DMS53 (cell line): ENCODE measurements around the gene POM121C.
"Not testable (repeated sequence)": the region's sequence is repeated elsewhere in the genome, so short reads cannot be mapped to it uniquely, and the experiment has no call there.

Experiments used
- DNase-seq: peaks from one replicate; lab custom pipeline; 2025; lab: John Stamatoyannopoulos, UW

POM121C gene

DNA sequence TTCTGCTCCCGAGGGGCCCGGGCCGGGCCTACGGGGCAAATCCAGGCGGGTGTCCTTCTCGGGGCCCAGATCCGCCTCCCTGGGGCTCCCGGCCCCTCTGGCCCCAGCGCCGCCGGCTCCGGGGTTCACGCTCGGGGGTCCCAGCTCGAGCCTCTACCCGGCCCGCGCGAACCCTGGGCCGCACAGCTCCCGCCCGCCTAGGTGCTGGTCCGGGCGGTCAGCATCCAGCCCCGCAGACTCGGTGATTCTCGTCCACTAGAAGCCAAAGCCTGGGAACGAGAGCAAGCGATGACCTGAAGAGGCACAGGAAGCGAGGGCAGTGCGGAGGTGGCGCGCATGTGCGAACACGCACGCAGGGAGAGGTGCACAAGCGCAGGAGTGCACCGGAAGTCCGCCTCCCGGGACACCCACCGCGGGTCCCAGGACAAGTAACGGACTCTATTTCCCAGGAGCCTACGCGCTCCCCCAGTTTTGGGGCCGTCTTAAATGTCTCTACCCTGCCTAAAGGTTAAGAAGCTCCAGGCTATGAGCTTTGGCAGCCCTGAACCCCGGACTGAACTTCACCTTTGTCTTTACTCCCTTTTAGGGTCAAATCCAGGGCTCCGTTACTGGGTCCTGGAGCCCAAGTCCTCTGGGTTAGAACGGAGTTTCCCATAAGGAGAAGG, at the start of gene POM121C:
Gene POM121C (minus strand): TSS at position 321 of the 665 bp plus-strand sequence. CDS start 44,803 bp downstream, outside the sequence.
- peak; percentile 97 for DNase-seq

DNA sequence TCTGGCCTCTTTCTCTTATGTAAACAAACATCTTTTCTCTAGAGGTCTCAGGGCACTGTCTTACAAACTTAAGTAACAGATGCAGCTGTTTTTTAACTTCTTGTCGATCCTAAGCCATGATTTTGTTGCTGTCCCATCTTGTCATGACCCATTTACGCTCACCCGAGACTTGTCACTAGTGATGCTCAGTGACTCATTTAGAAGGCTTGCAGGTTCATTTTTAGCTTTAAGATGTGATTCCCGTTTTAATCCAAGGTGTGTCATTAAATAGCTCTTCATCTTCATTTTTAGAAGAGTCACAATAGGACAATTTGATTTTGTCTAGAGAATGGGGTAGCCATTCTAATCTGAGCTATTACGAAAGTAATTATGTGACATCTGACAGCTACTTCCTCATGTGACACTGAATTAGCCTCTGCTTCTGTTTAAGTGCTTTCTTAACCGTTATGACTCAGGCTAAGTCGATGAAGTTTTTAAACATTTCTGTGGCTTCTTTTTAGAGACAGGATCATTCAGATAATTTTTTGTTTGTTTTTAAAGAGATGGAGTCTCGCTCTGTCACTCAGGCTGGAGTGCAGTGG, 48.7 kb upstream of the POM121C start:
- no peak for DNase-seq

DNA sequence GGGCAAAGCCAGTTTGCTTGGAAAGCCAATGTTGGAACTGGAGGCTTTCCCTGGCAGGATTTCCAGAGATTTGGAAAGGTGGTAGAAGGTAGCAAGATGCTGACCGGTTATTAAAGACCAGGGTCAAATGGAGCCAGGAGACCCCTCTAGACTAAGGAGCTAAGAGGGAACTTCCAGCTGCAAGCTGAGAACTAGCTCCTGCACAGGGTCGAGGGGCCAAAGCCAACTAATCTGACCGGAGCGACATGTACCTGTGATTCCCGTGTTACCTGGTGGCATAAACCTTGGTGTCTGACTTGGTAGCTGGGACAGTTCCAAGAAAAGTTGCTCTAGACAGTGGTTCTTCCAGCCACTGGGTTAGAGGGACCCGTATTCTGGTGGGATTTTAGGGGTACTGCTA, 47.8 kb upstream of the POM121C start:
- no peak for DNase-seq

DNA sequence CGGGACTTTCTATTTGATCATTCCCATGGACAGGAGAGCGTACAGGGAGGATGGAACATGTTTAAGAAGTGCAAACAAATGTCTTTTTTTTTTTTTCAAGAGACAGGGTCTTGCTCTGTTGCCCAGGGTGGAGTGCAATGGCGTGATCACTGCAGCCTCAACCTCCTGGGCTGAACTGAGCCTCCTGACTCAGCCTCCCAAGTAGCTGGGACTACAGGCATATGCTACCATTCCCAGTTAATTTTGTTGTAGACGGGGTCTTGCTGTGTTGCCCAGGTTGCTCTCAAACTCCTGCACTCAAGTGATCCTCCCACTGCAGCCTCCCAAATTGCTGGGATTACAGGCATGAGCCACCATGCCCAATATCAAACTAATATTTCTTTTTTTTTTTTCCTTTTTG, 46.5 kb upstream of the POM121C start:
- no peak for DNase-seq

DNA sequence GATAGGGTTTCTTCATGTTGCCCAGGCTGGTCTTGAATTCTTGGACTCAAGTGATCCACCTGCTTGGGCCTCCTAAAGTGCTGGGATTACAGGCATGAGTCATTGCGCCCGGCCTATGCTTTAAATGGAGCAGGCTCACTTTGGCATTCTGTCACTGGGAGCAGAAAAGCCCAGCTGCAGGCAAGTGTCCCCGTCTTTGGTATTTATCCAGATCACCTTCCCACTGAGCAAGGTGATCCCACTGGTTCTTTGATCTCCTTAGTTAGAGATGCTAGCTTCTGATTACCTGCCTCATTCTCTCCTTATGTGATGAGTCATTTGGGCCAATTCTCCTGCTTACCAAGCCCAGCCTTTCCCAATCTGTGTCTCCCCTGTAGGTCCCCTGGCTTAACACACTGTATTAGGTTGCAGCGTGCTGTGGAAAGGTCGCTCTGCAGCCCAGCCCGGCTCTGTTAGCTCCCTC, 45.3 kb upstream of the POM121C start:
- peak; percentile 77 for DNase-seq

DNA sequence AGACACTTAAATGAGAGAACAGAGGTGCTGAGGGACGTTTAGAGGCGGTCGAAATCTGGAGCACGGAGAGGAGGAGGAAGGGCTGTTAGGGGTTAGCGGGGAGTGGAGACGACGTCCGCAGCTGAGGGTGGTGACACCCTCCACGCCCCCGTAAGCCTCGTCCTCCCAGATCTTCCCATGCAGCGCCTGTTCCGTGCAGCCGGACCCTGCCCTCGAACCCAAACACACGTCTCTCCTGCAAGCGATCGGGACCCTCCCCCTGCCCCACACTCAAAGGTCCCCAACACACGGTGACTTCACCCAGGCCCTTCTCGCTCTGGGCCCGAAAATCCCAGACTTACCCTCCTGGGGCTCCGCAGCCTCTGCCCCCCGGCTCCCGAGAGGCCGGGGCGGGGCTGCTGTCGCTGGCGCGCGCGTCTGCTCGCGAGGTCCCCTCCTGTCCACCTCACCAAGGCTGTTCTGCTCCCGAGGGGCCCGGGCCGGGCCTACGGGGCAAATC, 41.2 kb upstream of the POM121C start:
- peak; percentile 45 for DNase-seq

DNA sequence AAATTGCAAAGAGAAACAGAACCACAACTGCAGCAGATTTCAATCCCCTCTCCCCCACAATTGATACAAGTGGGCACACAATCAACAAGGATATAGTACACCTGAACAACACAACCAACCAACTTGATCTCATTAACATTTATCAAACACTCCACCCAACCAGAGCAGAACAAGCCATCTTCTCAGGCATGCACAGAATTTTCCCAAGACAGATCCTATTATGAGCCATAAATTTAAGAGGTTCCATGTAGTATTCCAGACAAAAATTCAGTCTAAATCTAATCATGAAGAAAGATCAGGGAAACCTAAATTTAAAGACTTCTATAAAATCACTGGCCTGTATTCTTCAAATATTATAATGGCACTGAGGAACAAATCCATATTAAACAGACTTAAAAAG, 35.6 kb upstream of the POM121C start:
- DNase-seq = not testable (repeated sequence)

DNA sequence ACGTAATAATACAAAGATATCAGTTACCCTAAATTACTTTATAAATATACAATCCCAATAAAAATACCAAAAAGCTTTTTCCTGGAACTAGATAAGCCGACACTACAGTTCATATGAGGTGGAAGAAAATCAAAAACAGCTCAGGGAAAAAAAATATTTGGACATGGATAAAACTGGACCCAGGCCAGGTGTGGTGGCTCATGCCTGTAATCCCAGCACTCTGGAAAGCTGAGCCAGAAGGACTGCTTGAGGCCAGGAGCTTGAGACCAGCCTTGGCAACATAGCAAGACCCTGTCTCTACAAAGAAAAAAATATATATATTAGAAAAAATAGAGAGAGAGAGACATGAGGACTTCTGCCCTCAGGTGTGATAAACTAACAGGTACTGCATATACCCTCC, 32.7 kb upstream of the POM121C start:
- DNase-seq = not testable (repeated sequence)

DNA sequence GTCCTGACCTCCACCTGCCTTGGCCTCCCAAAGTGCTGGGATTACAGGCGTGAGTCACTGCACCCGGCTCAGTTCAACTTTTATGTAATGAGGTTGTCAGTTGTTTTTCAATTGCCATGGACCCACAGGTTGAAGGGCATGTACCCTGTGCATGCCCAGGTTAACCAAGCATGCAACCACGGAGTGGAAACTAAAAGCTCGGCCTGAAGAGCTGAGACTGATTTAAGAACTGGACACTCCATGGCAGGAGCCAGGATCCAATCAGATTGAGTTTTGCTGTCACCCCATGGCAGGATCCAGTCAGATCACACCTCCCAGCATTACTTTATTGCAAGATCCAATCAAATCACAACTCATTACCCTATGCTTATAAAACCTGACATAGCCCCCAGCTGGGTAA, 22.9 kb upstream of the POM121C start:
- DNase-seq = not testable (repeated sequence)

DNA sequence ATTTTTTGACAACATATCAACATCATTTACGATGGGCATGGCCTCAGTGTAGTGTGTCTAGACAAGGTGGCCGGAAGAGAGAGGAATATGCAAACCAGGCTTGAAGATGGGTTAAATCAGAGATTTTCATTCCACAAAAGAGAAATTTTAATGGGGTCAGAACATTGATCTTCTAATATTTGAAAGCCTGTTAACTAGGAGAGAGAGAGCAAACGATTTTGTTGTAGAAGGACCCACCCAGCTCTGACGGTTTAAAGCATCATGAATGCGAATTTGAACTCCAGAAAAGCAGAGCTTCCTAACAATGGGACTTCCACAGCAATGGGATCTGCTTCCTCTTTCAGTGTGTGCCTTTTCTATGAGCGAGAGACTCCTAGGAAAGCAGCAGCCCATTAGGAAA, 5.9 kb upstream of the POM121C start, which contains the start of gene SPDYE5:
Gene SPDYE5 (plus strand): TSS at position 301 of the 400 bp plus-strand sequence. CDS start 1,728 bp downstream, outside the sequence.
- not testable (repeated sequence) for DNase-seq

DNA sequence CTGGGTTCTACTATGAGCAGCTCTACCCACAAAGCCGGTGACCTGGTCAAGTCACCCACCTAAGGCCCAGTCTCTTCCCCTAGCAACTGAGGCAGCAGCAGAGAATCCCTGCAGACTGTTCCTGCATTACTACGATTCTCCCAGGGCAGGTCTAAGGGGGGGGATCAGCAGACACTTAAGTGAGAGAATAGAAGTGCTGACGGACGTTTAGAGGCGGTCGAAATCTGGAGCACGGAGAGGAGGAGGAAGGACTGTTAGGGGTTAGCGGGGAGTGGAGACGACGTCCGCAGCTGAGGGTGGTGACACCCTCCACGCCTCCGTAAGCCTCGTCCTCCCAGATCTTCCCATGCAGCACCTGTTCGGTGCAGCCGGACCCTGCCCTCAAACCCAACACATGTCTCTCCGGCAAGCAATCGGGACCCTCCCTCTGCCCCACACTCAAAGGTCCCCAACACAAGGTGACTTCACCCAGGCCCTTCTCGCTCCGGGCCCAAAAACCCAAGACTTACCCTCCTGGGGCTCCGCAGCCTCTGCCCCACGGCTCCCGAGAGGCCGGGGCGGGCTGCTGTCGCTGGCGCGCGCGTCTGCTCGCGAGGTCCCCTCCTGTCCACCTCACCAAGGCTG, 632 bp downstream of the POM121C start:
- DNase-seq = peak; percentile 32

DNA sequence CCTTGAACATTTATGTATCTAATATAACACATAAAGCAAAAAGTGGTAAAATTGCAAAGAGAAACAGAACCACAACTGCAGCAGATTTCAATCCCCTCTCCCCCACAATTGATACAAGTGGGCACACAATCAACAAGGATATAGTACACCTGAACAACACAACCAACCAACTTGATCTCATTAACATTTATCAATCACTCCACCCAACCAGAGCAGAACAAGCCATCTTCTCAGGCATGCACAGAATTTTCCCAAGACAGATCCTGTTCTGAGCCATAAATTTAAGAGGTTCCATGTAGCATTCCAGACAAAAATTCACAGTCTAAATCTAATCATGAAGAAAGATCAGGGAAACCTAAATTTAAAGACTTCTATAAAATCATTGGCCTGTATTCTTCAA, 5.8 kb downstream of the POM121C start:
- DNase-seq = not testable (repeated sequence)

DNA sequence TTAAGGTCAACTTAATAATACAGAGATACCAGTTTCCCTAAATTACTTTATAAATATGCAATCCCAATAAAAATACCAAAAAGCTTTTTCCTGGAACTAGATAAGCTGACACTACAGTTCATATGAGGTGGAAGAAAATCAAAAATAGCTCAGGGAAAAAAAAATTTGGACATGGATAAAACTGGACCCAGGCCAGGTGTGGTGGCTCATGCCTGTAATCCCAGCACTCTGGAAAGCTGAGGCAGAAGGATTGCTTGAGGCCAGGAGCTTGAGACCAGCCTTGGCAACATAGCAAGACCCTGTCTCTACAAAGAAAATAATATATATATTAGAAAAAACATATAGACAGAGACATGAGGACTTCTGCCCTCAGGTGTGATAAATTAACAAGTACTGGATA, 8.6 kb downstream of the POM121C start:
- not testable (repeated sequence) for DNase-seq

DNA sequence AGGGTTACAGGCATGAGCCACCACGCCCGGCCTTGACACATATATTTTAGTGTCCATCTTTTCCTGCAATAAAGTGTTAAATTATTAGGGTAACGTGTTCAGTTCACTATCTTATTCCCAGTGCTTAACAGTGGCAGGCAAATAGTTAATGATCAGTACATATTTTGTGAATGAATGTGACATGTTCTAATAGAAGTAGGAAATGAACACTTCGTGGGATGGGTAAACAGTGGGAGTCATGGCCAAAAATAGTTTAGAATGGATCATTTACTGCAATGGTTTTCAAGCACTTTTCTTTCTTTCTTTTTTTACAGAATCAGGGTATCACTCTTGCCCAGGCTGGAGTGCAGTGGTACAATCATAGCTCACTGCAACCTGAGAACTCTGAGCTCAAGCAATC, 15.9 kb downstream of the POM121C start:
- DNase-seq = not testable (repeated sequence)

DNA sequence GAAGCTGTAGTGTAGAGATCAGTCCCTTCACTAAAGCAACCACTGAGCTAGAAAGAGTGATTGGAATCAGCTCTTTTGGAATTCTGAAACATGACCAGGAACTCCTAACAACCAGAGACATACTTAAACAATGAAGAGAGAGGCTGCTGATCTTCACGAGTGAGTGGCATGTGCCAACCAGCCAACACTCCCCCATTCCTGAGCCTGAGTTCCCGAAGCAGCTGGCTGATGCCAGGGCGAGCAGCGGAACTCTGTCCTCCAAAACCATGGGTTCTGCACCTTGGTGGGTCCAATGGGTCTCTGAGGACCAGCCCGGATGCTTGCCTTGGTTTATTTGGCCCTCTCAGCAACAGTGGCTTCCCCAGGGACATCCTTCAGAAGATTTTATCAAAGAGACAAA, 25.6 kb downstream of the POM121C start:
- not testable (repeated sequence) for DNase-seq

DNA sequence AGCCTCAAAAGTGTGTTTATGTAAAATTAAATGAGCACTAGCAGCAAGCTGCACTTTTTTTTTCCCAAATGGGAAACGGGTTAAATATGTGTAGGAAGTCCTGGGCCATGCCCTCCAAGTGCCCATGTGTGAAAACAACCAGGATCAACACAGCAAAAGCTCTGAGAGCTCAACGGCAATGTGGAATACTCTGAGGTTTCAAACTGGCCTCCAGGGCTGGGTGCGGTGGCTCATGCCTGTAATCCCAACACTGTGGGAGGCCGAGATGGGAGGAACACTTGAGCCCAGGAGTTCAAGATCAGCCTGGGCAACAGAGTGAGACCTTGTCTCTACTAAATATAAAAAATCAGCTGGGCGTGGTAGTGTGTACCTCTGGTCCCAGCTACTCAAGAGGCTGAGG, 28.1 kb downstream of the POM121C start:
- DNase-seq = not testable (repeated sequence)

DNA sequence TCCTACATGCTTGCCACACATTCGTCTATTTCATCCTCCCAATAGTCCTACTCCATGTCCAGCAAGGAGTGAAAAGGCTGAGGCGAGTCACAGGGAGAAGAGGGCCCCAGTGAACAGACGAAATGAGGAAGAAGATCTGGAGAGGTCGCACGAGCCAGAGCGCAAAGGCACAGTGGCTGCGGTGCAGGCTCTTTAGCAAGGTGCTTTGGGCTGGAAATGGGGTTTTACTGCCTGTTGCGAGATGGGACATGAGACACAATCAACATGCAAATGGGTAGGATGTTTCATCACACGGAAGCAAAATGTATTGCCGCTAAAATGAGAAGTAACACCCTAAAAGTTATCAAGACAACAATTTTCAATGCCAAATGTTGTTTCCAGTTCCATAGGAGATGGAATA, 29.7 kb downstream of the POM121C start:
- not testable (repeated sequence) for DNase-seq

DNA sequence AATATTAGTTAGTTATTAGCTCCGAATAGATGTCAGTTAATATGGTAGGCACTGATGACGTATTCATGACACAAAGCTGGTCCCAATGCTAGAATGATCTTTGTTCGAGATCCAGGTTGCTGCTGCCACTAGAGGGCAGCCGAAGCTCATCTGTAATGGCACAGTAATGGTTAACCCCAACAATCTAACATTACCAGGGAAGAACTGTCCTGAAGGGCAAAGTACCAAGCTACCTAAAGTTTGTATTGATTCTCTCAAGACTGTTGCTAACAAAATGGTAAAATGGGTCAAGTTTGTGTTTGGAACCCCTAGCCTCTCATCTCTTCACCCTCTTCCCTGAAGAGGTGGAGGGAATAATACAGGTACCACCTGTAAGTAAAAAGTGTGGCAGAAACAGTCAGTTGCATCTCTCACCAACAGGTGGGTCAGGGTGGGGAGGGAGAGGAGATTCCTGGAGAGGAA, 33.6 kb downstream of the POM121C start:
- DNase-seq = not testable (repeated sequence)

DNA sequence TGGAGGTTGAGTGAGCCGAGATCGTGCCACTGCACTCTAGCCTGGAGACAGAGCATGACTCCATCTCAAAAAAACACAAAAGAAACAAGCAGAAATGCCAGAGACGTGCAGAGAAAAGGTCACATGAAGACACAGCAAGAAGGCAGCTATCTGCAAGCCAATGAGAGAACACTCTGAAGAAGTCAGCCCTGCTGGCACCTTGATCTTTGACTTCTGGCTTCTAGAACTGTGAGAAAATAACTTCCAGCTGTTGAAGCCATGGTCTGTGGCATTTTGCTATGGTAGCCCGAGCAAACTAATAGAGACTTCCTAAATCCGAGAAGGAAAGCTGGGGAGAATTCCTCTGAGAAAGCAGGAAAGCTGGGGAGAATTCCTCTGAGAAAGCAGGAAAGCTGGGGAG, 36.2 kb downstream of the POM121C start:
- not testable (repeated sequence) for DNase-seq

DNA sequence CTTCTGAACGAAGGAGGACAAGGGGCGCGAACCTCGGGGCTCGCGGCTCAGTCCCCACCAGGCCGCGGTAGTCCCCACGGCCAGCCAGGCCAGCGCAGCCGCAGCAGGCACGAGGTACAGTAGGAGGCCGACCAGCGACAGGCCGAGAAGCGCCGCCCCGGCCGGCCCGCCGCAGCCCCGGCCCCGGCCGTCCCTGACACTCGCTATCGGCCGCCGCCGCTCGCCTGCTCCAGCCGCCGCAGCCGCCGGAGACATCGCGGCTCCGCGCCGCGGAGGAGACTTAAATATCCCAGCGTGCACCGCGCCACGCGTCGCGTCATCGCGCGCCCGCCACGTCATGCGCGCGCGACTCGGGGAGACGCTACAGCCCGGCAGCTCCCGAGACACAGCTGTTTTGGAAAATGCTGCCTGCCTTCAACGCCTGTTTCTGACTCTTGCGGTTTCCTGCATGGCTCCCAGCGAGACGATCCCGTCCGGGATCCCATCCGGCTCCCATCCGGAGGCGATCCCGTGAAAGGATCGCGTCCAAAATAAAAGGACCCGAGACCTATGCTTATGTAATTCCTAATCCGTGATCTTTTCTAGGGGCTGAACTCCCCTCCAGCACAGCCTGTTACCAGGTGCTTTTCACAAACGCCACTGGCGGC, 43.5 kb downstream of the POM121C start:
- DNase-seq = peak; percentile 53

DNA sequence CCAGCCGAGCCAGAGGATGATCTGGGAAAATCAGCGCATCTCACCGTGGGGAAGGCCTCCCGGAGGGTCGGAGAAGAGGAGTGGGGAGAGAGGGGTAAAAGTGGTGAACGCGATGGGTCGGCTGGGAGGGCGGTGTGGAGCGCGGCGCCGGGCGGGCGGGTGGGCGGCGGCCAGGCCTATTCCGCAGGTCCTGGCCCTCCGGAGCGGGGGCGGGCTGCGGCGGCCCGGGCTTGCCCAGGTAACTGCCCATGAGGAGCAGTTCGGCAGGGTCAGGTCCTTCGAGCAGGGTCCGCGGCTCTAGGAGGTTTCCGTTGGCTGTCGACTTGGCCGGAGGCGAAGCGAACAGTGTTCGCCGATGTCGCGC, 44.0 kb downstream of the POM121C start:
- DNase-seq = not testable (repeated sequence)

DNA sequence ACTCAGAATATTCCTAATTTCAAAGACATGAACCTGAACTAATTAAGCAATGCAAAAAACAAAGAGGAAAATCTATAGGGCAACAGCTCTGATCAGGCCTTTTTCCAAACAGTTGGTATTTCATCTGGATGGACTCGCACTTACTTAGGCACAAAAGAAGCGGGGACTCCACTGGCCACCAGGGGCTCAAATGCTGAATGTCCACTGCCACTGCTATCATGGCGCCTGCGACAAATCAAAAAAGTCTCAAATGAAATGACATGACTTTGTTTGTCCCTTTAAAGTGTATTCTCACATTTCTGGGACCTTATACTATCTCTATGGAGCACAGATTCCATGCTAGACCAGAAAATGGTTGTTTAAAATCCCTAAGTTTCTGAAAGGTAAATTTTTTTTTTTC, 47.1 kb downstream of the POM121C start:
- DNase-seq = not testable (repeated sequence)
